Transverse colon (tissue), 4 donors: ENCODE results near the gene OGFRL1. TPM values are rescaled to one million over a fixed set of nuclear protein-coding genes. Genes with fewer than 3 reads are reported as not detected.

ENCODE experiments used
- DNase-seq: peaks from one replicate; pipeline ENCODE4 v3.0.0-alpha.2; 2019
- H3K27ac ChIP-seq, 4 donors: fragments of 200-600 bp; sonication (generic); 2 replicates each; pipeline ENCODE4 v1.5.1; 2016 to 2018; ENCODE audit warnings: inconsistent platforms in 4 of 4
- H3K27me3 ChIP-seq: fragments of 200-600 bp; sonication (generic); 2 replicates; pipeline ENCODE4 v1.5.1; 2017; ENCODE audit warnings: inconsistent platforms
- H3K36me3 ChIP-seq, 4 donors: fragments of 200-600 bp; sonication (generic); 2 replicates each; pipeline ENCODE4 v1.5.1; 2017 to 2019; ENCODE audit warnings: inconsistent platforms in 4 of 4
- H3K4me1 ChIP-seq, 4 donors: fragments of 200-600 bp; sonication (generic); 2 replicates each; pipeline ENCODE4 v1.5.1; 2017 to 2020; ENCODE audit warnings: inconsistent platforms in 4 of 4
- H3K4me3 ChIP-seq, 4 donors: fragments of 200-600 bp; sonication (generic); 1 replicate in 1 of 4; 2 replicates in 3 of 4; pipeline versions ENCODE4 v1.5.1 to v1.6.1; 2017 to 2019; ENCODE audit warnings: inconsistent platforms in 4 of 4
- H3K9me3 ChIP-seq, 2 donors: fragments of 200-600 bp; sonication (generic); 2 replicates each; pipeline ENCODE4 v1.5.1; 2017 to 2019; ENCODE audit warnings: inconsistent platforms in 2 of 2
- EP300 ChIP-seq: sonication (generic); formaldehyde crosslinking; IDR thresholded peaks from one replicate; pipeline ENCODE4 v1.6.1; 2017; ENCODE audit warnings: antibody characterized with exemption, low read depth
- POLR2A ChIP-seq: fragments of 450-650 bp; IDR thresholded peaks from one replicate; pipeline ENCODE4 v1.6.1; 2016; ENCODE audit warnings: antibody characterized with exemption, mild to moderate bottlenecking, moderate library complexity
- POLR2AphosphoS5 ChIP-seq, 3 donors: sonication (generic); formaldehyde crosslinking; IDR thresholded peaks; one replicate each; pipeline ENCODE4 v1.6.1; 2016; ENCODE audit warnings: antibody characterized with exemption in 3 of 3
- WGBS, 2 donors: methylation state at CpG; one replicate each; pipeline ENCODE4 v1.1.5; 2018; ENCODE audit warnings: low coverage in 1 of 2; 5-methylcytosine and 5-hydroxymethylcytosine counted together
- in situ Hi-C, 4 donors: fragments of 200-750 bp; cut with MboI; loops; one replicate each; pipeline versions ENCODE4 v1.15.0 to v1.15.1; 2017; ENCODE audit warnings: low sequenced_read_pairs in 3 of 4, low pct_ligation_motif_present in 1 of 4, low pct_unique_long_range_greater_than_20kb in 1 of 4
- intact Hi-C: fragments of 100-400 bp; cut with DNase I; formaldehyde crosslinking; loops from one replicate; pipeline ENCODE4 v1.15.1; 2023; ENCODE audit warnings: low total_unique reads
- total RNA-seq, 4 donors: library from RNA; depleted of rRNA; stranded (reverse); fragments of >200 nt; gene quantifications; one replicate each; pipeline ENCODE4 v1.1.0, GENCODE V29; 2016
- TF ChIP-seq, protein P1 (sequence below), 5 experiments: fragments of 200-600 bp in 3 of 5; fragments of 450-650 bp in 2 of 5; sonication (generic) in 3 of 5; IDR thresholded peaks; 1 replicate in 2 of 5; 2 replicates in 3 of 5; pipeline ENCODE4 v1.5.1; 2016 to 2017; ENCODE audit warnings: antibody characterized with exemption in 5 of 5, inconsistent platforms in 3 of 5, mild to moderate bottlenecking in 2 of 5, moderate library complexity in 1 of 5

Gene OGFRL1
- total RNA-seq, 4 donors from 2014 or later = 7.5 to 15.6 (median 11.6) TPM

DNA sequence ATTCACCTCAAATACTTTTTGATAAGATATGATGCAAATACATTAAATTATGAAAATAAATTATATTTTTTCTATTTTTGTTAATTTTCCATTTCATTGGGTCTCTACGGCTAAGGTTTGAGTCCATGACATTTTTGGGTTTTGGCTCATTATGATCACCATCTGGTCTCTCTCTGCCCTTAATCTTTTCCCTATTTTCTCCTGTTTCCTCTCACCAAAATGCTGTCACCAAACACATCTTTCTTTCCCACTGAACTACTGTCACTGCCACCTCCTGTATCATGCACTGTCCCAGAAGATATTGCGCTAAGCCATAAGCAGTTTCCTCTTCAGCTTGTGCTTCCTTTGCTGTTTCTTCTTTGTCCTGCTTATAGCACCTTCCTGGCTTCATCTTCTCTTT, 42.0 kb upstream of the OGFRL1 start:
- no peaks in the 10 kb centered on the region for H3K9me3 ChIP-seq
- 83 to 94% methylated on average over 2 of the region's 2 CpGs for WGBS, 2 donors
- intact Hi-C loops = no loop called here
- no peaks in the 10 kb centered on the region for H3K36me3 ChIP-seq
- TF ChIP-seq EP300 (no peak), POLR2AphosphoS5 (IDR thresholded peaks at IDR 0.05) (no peak), POLR2A (no peak)
- TF ChIP-seq, protein P1, sequence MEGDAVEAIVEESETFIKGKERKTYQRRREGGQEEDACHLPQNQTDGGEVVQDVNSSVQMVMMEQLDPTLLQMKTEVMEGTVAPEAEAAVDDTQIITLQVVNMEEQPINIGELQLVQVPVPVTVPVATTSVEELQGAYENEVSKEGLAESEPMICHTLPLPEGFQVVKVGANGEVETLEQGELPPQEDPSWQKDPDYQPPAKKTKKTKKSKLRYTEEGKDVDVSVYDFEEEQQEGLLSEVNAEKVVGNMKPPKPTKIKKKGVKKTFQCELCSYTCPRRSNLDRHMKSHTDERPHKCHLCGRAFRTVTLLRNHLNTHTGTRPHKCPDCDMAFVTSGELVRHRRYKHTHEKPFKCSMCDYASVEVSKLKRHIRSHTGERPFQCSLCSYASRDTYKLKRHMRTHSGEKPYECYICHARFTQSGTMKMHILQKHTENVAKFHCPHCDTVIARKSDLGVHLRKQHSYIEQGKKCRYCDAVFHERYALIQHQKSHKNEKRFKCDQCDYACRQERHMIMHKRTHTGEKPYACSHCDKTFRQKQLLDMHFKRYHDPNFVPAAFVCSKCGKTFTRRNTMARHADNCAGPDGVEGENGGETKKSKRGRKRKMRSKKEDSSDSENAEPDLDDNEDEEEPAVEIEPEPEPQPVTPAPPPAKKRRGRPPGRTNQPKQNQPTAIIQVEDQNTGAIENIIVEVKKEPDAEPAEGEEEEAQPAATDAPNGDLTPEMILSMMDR (IDR thresholded peaks at IDR 0.05) = no peak
- no peak for DNase-seq
- no peak overlapping the region for H3K4me3 ChIP-seq
- H3K27ac ChIP-seq = no peak overlapping the region
- peaks cover 0 to 7% (median 0%) of the 10 kb centered on the region in 4 donors for H3K4me1 ChIP-seq
- no peaks in the 10 kb centered on the region for H3K27me3 ChIP-seq
- in situ Hi-C loops = no loop called here

DNA sequence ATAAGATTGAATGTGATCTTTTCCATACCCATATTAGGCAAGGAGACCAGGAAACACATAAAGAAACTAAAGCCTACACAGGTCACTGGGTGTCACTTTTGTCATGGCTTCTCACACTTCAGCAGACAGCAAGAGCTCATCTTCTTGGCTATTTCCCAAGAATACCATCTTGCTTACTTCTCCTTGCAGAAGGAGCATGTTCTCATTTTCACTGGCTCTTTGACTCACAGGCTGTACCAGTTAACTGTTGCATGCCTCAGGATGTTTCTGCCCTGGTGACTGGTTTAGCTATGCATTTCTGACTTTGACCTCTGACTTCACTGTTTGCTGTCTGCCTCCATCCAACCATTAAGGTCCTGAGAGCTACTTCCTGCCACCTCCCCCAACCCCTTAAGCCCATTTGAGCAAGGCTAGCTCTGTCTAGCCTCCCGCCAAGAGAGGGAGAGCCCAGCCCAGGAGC, 40.3 kb upstream of the OGFRL1 start:
- Histone ChIP-seq H3K27ac (no peak overlapping the region), H3K27me3 (no peaks in the 10 kb centered on the region), H3K4me1 (peaks cover 0 to 7% (median 0%) of the 10 kb centered on the region in 4 donors), H3K9me3 (no peaks in the 10 kb centered on the region), H3K36me3 (no peaks in the 10 kb centered on the region), H3K4me3 (no peak overlapping the region)
- in situ Hi-C loops = no loop called here
- no peak for DNase-seq
- TF ChIP-seq POLR2A (no peak), EP300 (no peak), POLR2AphosphoS5 (IDR thresholded peaks at IDR 0.05) (no peak)
- TF ChIP-seq, protein P1 (IDR thresholded peaks at IDR 0.05) = no peak
- 43 to 60% methylated on average over 1 of the region's 1 CpG for WGBS, 2 donors
- intact Hi-C loops = no loop called here

DNA sequence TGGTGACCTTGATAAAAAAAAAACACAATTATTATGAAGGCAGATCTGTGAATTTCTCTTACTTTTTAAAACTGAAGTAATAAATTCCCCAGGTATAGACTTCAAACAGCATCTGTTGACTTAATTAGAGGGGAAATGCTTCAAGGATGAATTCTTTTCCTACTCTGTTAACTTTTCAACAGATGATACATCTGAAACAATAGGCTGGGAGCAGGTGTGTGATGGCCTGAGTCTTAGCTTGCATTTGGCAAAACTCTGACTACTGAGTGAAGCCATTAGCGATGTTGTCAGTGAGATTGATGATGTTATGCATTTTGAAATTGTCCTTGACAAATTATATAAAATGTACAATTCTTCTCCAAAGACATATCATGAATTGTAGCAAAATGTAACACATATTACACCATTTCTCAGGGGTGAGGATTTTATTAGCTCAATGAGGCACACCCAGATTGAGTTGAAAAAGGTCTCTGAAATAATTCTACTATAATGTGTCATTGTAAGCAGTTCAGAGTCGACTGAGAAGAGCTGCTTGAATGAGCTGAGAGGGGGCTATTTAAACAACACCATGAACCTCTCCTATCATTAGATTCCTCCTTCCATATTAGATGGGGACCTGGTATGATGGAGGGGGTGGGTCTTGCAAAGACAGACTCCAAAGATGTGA, 39.6 kb upstream of the OGFRL1 start:
- H3K36me3 ChIP-seq = no peaks in the 10 kb centered on the region
- H3K9me3 ChIP-seq = no peaks in the 10 kb centered on the region
- peaks cover 0 to 7% (median 0%) of the 10 kb centered on the region in 4 donors for H3K4me1 ChIP-seq
- TF ChIP-seq, protein P1 (IDR thresholded peaks at IDR 0.05) = no peak
- TF ChIP-seq POLR2A (no peak), POLR2AphosphoS5 (IDR thresholded peaks at IDR 0.05) (no peak)
- 71 to 89% methylated on average over 1 to 2 of the region's 2 CpGs for WGBS, 2 donors
- no peaks in the 10 kb centered on the region for H3K27me3 ChIP-seq
- no peak overlapping the region for H3K4me3 ChIP-seq
- H3K27ac ChIP-seq = no peak overlapping the region
- no peak for DNase-seq
- in situ Hi-C loops = no loop called here
- intact Hi-C loops = no loop called here

DNA sequence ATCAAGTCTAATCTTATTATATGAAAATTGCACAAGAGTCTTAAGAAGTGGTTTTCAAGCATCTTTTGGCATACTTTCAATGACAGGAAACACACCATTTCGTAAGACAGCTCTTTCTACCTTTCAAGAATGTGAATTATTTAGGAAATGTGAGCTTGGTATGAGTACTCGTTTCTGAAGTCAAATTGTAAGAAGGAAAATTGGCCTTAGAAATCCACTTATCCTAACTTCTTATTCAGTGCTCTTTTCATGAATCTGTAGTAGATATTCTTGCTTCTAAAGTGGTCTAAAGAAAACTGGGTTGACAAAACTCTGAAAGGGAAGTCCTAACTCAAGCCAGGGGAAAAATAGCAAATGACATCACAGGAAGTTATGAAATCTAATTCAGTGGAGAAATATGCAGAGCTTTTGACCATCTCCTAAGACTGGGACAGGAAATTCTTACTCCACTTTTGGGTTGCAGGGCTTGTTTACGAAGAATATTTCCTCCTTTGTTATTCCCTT, 38.5 kb upstream of the OGFRL1 start:
- H3K27ac ChIP-seq = peak overlapping the region; percentile 21 to 49 (median 46)
- no peak for DNase-seq
- TF ChIP-seq POLR2A (no peak), POLR2AphosphoS5 (IDR thresholded peaks at IDR 0.05) (no peak), EP300 (no peak)
- TF ChIP-seq, protein P1 (IDR thresholded peaks at IDR 0.05) = no peak
- intact Hi-C loops = no loop called here
- peaks cover 0 to 7% (median 0%) of the 10 kb centered on the region in 4 donors for H3K4me1 ChIP-seq
- no peak overlapping the region for H3K4me3 ChIP-seq
- no peaks in the 10 kb centered on the region for H3K27me3 ChIP-seq
- WGBS, 2 donors = 47 to 54% methylated on average over 2 to 3 of the region's 3 CpGs
- no peaks in the 10 kb centered on the region for H3K36me3 ChIP-seq
- in situ Hi-C loops = no loop called here
- no peaks in the 10 kb centered on the region for H3K9me3 ChIP-seq
